Peyer's patch (tissue), 4 donors: ENCODE data around the gene ORC4.
A peak's percentile ranks its signal among the peaks of the same experiment; 100 is the strongest.

Experiments used
- CTCF ChIP-seq, 6 experiments: fragments of 450-650 bp in 4 of 6; fragments of 200-600 bp in 2 of 6; sonication (generic) in 1 of 6; IDR thresholded peaks; one replicate each; pipeline ENCODE4 v1.5.1; 2017 to 2019; ENCODE audit warnings: antibody characterized with exemption in 6 of 6, mild to moderate bottlenecking in 3 of 6, moderate library complexity in 1 of 6
- POLR2A ChIP-seq, 2 donors: fragments of 450-650 bp; IDR thresholded peaks; one replicate each; pipeline ENCODE4 v1.5.1; 2017; ENCODE audit warnings: antibody characterized with exemption in 2 of 2, mild to moderate bottlenecking in 2 of 2, moderate library complexity in 2 of 2

- peak; percentile 46 to 83 (median 80) for TF ChIP-seq CTCF (IDR thresholded peaks at IDR 0.05)
- no peak for TF ChIP-seq POLR2A (IDR thresholded peaks at IDR 0.05)
These were observed 109.5 kb downstream of the ORC4 start for GRCh38 chr2:147910990-147911473.
